SK-N-SH (cell line): ENCODE results near the gene SEC61A1.

ENCODE experiments used
- FOXM1 ChIP-seq: IDR thresholded peaks from 2 replicates; pipeline ENCODE4 v1.4.0; 2012; ENCODE audit warnings: low read depth, mild to moderate bottlenecking
- GATA2 ChIP-seq: sonication (generic); formaldehyde crosslinking; IDR thresholded peaks from 2 replicates; pipeline ENCODE4 v1.5.0; 2020; ENCODE audit warnings: mild to moderate bottlenecking, missing genetic modification reagents
- REST ChIP-seq: IDR thresholded peaks from 2 replicates; pipeline ENCODE4 v1.6.1; 2012; ENCODE audit warnings: mild to moderate bottlenecking, low read depth, low read length, moderate library complexity

- TF ChIP-seq REST (no peak), FOXM1 (no peak), GATA2 (no peak)
Observed at GRCh38 chr3:128063865-128064264, 11.6 kb downstream of the SEC61A1 start.
